HG03045 (cell line): ENCODE data around the gene ADRA2C.

Experiments
- ATAC-seq: cut with Tn5 transposase; IDR thresholded peaks from one replicate; pipeline ENCODE4 v1.9.1; 2021; ENCODE audit warnings: mild to moderate bottlenecking, moderate library complexity; ENCODE audit not compliant: unreplicated experiment

Gene ADRA2C

GRCh38 chr4:3732076-3733028 is 33.8 kb upstream of the ADRA2C start:
- no peak for ATAC-seq

DNA sequence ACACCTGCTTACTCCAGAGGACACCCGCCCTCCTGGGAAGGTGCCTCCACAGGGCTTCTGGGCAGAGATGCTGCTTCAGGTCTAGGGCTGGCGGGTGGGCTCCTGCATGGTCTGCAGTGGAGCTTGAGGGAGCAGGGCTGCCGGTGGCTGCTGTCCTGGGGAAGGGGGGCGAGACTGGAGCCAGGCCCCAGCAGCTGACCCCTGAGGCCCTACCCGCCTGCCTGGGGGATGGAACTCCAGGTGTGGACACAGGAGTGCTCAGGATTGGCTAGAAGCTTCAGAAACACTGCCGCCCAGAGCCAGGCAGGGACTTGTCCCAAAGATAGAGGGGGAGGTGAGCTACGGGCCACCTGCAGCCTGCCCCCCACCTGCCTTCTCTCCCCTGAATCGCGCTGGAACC is 33.0 kb upstream of the ADRA2C start:
- no peak for ATAC-seq

- no peak for ATAC-seq
Measured at GRCh38 chr4:3735196-3735595, 31.0 kb upstream of the ADRA2C start.

- ATAC-seq: no peak
Measured at GRCh38 chr4:3736290-3736689, 29.9 kb upstream of the ADRA2C start.

DNA sequence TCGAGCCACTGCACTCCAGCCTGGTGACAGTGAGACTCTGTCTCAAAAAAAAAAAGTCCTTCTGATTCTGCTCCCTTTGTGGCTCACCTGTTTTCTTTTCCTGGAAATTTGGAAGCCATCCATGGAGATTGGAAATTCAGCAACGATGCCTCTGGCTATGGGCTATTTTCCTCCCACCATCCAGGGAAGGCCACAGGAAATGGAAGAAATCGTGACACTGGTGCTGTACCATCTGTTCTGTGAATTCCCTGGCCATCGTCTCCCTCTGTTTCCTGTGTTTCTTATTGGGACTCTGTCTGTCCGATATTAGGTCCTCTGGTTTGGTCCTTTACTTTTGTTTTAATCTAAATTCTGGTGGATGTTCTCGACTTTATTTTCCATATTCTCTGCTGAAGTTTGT is 29.4 kb upstream of the ADRA2C start:
- ATAC-seq: no peak

DNA sequence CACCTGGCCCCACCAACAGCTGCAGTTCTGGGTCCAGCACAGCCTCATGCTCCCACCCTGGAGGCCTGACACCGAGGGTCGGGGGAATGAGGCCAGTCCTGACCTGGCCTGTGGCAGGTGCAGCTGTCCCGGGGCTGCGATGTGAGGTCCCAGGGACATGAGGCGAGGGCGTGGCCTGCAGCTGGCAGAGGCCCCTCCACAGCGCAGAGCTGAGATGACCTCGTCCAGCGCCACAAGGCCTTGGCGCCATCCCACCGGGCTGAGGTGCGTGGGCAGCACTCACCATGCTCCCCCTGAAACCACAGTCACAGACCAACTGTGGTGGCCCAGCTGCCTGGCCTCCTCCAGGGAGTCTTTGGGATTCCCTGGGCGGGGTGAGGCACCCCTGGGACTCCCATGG is 26.6 kb upstream of the ADRA2C start:
- no peak for ATAC-seq

DNA sequence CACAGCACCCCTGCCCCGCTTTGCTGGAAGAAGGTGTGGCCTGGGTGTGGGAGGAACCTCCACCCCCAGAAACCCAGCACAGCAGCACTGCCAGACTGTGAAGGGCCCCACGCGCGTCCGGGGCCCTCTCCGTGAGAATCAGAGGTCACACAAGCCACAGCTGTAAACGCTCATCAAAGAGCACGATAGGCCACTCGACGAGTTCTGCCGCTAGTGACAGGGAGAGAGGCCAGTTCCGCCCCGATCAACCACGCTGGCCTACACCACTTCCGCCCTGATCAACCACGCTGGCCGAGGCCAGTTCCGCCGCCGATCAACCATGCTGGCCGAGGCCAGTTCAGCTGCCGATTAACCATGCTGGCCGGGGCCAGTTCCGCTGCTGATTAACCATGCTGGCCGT is 25.9 kb upstream of the ADRA2C start:
- no peak for ATAC-seq

- ATAC-seq: no peak
Measured at GRCh38 chr4:3741217-3742011, 24.8 kb upstream of the ADRA2C start.

- no peak for ATAC-seq
Measured at GRCh38 chr4:3742610-3743009, 23.6 kb upstream of the ADRA2C start.

GRCh38 chr4:3744232-3744631 is 22.0 kb upstream of the ADRA2C start:
- ATAC-seq: no peak

- no peak for ATAC-seq
Measured at GRCh38 chr4:3744901-3745300, 21.3 kb upstream of the ADRA2C start.

DNA sequence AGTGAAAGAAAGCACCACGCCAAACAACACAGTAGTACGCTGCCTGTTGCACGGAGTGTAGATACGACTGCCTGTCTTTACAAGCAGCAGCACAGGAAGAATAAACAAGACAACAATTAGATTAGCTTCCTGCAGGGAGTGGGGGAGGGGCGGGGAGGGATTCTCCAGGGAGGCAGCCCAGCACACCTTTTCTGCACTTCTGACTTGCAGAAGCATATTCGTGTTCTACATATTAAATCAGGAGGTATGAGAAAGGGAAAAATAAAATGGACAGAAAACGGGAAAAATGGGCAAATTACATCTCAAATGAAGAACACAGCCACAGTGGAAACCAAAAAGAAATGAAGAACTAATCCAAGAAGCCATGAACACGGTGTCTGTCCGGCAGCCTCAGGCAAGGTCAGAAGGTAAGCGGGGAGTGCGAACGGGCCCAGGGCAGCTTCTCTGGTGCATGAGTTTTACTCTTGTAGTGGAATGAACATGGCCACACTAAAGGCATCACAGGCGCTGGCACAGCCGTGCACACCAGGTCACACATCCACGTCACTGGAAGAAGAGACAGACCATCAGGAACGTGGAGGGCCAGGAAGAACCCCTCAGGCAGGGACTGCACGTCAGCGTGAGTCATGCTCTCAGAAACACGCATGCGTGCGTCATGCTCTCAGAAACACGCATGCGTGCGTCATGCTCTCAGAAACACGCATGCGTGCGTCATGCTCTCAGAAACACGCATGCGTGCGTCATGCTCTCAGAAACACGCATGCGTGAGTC is 20.1 kb upstream of the ADRA2C start:
- ATAC-seq: no peak

GRCh38 chr4:3746701-3747580 is 19.2 kb upstream of the ADRA2C start:
- ATAC-seq: no peak

GRCh38 chr4:3747581-3747904 is 18.6 kb upstream of the ADRA2C start:
- ATAC-seq: no peak

DNA sequence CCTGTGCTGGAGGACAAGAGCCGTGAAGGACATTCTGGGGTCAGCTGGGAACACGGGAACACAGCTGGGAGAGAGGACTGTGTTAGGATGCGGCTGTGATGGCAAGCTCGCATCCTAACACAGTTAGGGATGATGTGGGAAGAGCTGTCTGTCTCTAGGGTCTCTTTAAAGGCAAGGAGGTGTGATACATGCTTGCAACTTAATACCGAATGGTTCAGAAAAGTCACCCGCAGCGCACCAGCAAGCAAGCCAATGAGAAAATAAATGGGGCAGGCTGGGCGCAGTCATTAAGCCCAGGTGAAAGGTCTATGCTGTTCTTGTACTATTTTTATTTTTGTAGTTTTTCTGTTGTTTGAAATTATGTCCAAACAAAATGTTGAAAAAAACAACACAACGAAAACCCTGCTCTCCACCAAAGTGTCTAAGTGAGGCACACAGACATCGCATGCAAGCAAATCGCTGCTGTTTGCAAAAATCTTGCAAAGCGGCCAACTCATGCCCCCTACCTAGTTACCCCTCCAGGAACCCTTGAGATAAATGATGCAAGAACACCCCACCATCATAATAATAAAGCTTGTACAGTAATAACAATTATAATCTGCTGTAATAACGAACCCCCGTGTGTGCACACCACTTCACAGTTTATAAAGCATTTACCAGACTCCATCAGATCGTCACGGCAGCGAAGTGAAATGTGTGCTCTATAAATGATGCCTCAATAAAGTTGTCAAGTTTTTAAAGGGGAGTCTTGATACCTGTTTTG is 17.9 kb upstream of the ADRA2C start:
- ATAC-seq: no peak

DNA sequence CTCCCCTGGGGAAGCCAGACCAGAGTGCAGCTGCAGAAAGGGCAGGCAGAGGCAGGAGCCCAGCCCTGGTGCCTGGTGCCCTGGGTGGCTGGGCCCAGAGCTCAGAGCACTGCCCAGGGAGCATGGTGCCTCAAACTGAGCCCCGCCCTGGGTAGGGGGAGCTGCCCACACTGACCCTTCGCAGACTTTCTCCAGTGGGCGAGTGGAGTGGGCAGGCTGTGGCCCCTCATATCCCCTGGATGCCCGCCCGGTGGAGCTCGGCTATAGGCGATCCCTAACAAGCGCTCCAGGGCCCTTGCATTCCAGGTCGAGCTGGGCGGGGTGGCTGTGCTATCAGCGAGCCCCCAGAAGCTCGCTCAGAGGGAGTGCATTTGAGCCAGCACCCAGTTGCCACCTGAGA is 17.1 kb upstream of the ADRA2C start:
- no peak for ATAC-seq

GRCh38 chr4:3750334-3750733 is 15.9 kb upstream of the ADRA2C start:
- ATAC-seq: no peak

DNA sequence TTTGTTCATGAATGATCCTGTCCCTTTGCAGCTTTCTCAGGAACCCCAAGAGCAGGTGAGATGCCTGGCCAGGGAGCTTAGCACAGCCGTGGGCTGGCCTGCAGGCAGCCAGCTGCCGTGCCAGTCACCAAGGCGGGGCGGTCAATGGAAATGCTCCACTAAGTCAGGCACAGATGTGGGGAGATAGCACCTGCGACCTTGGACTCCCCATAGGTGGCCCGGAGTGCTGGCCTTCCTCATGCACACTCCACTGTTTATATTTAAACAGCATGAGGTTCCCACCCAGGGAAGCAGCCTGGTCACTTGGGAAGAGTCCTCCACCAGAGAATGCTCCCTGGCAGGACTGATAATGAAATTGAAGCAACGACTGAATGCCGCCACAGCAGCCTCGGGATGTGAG is 14.2 kb upstream of the ADRA2C start:
- ATAC-seq: no peak

- ATAC-seq: no peak
Measured at GRCh38 chr4:3753726-3754412, 12.3 kb upstream of the ADRA2C start.
